ENCODE data around the gene SBF2.
"Not testable (repeated sequence)": the region's sequence is repeated elsewhere in the genome, so short reads cannot be mapped to it uniquely, and the experiment has no call there.

The SBF2 gene

DNA sequence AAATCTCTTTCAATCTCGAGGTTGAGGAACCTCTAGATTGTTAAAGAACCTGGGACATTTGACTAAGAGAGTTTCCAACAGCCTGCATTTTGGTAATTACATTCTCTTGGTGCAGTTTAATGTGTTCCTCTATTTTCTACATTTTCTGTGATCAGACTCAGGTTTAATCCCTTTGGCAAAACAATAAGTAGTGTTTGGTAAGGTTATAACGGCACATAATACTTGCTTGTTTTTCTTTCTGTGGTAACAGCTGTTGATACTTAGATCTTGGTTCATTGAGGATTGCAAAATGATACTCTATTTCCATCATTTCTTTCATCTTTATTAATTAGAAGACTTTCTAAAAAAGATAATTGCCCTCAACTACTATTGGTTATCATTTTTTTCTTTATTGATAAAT is 271.3 kb downstream of the SBF2 start:
- no peak for DNase-seq (ENCODE audit: low read depth in 4 of 4, low spot score in 1 of 4)

DNA sequence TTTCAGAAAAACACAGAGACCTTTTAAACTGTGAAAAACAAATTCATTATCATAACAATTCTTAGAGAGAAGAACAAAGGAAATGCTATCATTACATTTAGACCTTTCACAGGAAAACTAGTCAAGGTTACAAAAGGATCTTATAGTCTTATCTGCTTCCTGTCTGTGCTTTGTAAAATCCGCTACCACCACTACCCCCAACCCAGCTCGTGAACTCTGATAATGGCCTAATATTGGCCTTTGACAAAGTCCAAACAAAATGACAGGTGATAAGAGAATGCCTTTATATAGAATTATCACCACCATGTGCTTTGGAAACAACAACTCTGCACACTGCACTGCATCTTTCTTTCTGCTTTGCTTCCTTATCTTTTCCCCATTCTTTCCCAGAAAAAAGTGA is 272.5 kb downstream of the SBF2 start:
- no peak for DNase-seq (ENCODE audit: low read depth in 4 of 4, low spot score in 1 of 4)

DNA sequence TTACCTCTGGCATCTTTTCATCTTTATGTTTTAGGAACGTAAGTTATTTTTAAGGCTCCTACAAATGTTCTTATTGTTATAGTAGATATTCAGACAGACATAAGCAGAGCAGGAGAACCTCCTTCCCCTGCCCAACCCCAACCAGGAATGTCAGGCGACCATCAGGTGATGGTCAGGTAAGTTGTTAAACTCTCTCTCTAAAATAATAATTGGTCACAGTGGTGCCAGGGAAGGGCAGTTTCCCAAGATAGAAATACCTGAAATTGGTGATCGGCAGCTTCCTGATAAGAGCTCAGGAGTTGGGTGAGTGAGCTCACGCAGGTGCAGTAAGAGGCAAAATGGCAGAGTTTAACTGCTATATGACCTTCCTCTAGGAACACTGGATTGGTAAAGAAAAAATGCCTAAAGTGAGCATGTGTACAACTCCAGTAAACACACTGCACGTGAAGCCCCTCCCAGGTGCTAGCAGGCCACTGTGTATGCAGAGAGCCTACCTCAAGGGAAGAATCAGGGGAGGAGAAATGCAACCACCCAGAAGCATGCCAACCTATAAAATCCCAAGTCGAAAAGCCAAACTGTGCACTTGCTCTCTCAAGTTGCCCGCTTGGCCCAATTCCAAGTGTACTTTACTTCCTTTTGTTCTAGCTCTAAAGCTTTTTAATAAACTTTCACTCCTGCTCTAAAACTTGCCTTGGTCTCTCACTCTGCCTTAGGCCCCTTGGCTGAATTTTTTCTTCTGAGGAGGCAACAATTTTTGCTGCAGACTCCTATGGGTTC is 273.9 kb downstream of the SBF2 start:
- DNase-seq (ENCODE audit: low read depth in 4 of 4, low spot score in 1 of 4), result no peak

DNA sequence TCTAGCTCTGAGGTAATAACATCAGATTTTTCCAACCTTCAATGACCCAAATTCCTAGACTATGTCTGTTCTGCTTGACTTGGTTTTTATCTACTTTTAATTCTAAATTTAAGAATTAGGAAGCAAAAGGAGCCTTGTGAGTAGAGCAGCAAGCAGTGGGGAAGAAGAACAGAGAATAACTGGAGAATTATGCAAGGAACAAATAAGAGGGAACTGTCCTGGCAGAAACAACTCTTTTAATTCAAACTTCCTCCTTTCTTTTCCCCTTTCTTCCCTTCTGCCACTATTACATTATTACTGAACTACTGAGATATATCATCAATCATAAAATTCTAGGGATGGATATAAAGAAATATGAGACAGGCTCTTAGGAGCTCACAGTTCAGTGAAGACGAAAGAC is 276.1 kb downstream of the SBF2 start:
- no peak for DNase-seq (ENCODE audit: low read depth in 4 of 4, low spot score in 1 of 4)

DNA sequence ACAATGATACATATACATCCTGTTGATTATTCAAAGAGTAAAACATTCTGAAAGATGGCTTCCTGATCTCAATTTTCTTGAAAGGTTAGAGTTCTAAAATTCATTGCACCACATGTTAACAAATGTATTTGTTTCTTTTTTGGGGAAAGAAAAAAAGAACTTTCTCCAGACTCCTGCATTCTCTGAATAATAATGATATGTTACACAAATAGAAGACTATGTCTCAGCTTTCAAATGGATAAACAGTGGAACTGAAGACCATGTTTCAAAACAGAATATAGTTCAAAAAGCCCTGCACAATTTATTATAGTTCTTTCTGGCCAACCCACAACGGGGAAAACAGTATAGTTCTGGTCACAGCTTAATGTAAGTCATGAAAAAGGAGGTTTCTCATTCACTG is 277.0 kb downstream of the SBF2 start:
- no peak for DNase-seq (ENCODE audit: low read depth in 4 of 4, low spot score in 1 of 4)

DNA sequence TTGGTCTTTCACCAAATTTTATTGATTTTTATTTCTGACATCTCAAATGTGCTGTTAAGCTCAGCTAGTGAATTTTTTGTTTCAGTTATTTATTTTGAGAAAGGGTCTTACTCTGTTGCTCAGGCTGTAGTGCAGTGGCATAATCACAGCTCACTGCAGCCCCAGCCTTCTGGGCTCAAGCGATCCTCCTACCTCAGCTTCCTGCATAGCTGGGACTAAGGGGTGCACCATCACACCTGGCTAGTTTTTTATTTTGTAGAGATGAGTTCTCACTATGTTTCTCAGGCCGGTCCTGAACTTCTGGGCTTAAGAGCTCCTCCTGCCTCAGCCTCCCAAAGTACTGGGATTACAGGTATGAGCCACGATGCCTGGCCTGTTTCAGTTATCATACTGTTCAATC is 282.0 kb downstream of the SBF2 start:
- no peak for DNase-seq (ENCODE audit: low read depth in 4 of 4, low spot score in 1 of 4)

DNA sequence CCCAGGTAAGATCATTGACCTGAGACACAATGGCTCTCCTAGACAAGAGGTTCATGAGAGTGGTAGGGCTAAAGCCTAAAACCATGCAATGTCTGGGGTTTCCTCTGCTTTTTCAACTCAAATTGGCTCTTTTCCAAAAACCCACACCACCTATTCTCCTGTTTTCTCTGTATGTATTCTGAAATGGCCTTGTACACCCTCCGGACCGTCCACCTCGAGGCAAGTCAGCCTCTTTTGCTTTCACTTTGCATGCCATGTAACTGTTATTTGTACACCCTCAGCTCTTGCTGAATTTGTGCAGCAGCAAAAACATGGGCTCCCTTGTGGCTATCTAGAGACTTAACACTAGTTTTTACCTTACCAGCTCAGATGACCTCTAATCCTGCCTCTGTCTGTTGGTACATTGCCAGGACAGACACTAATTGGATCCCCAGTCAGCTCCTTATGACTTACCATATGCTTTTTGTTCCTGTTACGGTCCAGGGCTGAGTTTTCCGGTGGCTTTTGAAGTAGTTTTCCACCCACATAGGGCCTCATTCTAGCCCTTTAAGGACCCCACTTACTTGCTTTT is 288.0 kb downstream of the SBF2 start:
- no peak for DNase-seq (ENCODE audit: low read depth in 4 of 4, low spot score in 1 of 4)

DNA sequence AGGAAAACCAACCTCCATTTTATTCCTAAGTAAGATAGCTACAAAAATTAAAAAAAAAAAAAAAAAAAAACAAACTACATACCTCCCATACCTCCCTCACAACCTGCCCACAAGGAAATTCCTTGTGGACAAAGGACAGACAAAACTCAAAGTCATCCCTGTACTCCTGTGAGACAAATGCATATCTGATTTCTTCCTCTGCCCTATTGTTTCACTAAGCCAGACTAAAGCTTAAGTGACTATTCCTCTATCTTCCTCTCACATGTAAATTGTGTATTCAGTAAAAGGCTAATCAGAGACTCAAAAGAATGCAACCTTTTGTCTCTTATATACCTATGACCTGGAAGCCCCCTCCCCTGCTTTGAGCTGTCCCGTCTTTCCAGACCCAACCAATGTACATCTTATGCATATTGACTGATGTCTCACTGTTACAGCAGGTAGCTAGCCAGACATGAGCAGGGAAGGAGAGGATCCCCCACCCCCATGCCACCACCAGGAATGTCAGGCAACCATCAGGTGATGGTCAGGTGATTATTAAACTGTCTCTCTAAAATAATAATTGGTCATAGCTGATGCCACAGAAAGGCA is 289.4 kb downstream of the SBF2 start:
- no peak for DNase-seq (ENCODE audit: low read depth in 4 of 4, low spot score in 1 of 4)

DNA sequence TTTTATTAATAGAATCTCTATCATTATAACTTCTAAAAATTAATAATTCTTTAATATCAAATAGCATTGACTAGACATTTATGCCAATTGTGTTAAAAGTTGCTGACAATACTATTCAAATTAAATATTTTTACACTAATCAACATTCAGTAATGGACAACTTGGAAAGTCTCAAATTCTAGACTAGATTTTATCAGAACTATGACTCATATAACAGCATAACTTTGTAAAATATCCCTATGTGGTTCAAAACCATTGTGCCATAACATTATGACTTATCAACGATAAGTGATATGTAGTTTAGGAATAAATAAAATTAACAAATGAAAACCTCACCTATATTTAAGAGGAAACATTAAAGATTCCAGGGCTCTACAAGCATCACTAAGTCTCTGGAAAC is 291.8 kb downstream of the SBF2 start:
- DNase-seq (ENCODE audit: low read depth in 4 of 4, low spot score in 1 of 4), result no peak

DNA sequence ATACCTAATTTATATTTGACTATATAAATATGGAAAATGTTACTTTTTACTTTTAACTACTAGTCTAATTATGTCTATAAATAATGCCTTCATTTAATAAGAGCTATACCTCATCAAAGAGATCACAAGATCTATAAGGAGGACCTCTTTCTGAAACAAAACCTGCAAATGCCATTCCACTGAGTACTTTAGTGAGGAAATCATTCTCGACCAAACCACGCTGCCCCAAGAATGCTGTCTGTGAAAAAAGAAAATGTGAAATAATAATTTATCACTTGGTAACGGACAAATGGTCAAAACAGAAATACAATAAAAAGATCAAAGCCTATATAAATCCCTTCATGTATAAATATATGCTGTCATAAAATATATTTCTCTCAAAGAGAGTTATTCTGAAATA is 301.7 kb downstream of the SBF2 start:
- no peak for DNase-seq (ENCODE audit: low read depth in 4 of 4, low spot score in 1 of 4)

DNA sequence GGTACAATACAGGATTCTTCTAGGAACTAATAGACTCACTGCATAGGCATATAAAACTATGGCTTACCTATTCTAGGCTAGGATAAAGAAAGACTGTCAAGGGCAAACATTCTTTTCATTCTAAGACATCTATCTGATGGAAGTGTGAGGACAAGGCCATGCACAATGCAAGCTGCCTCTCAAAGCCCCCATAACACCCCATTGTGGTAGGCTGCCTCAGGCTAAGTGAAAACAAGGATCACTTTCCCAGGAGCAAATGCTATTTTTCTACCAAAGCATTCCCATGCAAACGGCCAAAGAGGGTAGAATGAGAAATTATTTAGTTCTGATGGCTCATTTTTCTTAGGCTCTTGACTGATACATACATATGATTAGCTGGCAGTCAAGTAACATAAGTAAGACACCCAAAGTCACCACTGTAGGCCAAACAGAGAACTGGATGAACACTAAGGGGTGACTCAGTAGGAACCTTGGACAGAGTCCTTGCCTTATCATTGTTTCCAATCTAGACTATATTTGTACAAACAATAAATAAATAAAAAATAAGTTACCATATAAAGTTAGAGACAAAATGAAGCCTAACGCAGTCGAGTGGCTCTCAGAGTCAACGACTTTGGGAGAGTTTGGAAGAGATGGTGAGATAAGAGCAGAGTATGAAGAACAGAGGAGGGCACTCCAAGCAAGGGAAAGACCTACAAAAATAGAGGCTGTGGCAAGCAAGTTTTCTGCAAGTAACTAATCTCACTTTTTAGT is 303.6 kb downstream of the SBF2 start:
- no peak for DNase-seq (ENCODE audit: low read depth in 4 of 4, low spot score in 1 of 4)

DNA sequence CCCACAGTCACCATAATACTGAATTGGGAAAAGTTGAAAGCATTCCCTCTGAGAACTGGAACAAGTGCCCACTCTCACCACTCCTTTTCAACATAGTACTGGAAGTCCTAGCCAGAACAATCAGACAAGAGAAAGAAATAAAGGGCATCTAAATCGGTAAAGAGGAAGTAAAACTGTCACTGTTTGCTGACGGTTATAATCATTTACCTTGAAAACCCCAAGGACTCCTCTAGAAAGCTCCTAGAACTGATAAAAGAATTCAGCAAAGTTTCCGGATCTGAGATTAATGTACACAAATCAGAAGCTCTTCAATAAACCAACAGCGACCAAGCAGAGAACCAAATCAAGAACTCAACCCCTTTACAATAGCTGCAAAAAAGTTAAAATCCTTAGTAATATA is 306.7 kb downstream of the SBF2 start:
- DNase-seq (ENCODE audit: low read depth in 4 of 4, low spot score in 1 of 4), result not testable (repeated sequence)

DNA sequence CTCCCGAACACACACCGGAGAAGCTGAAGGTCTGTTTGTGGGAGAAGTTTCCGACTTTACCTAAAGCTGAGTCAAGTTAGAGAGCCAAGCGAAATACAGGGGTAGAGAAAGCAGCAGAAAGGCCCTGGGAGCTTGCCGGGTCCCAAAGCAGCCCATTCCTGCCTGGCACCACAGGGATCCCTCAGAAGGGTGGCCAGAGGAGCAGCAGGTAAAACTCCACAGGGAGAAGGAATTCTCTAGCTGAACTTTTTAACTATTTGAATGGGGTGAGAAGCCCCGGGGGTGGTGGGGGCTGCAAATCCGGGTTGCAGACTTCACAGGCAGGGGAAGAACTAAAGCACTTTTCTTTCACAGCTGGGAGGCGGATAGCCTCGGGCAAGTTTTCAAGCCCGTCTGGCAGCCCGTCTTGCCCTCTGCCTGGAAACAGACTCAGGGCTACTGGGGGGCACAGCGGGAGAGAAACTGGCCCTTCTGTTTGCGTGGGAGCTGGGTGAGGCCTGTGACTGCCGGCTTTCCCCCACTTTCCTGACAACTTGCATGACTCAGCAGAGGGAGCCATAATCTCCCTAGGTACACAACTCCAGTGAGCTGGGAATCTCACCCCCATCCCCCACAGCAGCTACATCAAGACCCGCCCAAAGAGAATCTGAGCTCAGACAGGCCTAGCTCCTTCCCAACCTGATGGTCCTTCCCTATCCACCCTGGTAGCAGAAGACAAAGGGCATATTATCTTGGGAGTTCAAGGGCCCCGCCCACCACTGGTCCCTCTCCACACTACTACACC is 311.0 kb downstream of the SBF2 start:
- DNase-seq (ENCODE audit: low read depth in 4 of 4, low spot score in 1 of 4), result no peak

DNA sequence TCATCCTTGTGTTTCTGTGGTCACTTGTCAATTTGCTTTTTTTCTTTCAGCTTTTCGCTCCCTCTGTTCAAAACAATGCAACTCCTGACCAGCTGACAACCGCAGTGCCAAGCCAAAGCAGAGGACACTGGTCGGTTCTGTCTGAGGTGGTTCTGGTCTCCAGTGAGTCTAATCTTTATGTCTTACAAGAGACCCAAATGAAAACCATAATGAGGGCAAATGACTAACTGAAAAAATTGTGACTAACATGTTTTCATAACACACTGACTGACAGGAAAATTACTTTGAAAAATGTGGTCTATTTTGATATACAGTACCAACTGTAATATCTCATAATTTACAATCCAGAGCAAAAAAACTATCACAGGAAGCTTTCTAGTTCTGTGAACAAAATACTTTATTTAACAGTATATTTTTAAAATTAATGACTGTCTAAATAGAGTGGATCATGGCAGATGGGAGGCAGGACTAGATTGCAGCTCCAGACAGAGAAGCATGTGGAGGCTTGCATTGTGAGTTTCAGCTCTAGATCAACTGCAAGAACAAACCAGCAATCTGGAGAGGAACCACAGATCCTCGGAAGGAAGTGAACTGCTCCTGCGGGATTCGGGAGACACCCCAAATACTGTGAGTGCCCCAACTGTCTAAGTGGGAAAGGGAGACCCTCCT is 311.8 kb downstream of the SBF2 start:
- DNase-seq (ENCODE audit: low read depth in 4 of 4, low spot score in 1 of 4), result no peak

DNA sequence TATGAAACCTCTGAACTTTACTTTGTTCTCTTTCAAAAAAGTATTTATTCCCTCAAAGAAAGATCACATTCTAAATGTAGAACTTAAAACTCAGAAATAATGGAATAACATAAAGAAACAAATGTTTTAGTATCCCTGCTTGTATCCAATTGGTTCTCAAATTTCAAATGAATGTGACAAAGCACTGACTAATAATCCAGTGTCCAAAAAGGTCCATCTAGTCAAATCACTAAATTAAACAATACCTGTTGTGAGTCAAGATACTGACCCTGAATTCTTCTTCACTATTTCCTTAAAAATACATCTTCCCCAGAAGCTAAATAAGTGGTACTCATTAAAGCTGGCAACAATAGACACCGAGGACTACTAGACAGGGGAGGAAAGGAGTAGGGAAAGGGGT is 313.1 kb downstream of the SBF2 start:
- no peak for DNase-seq (ENCODE audit: low read depth in 4 of 4, low spot score in 1 of 4)

DNA sequence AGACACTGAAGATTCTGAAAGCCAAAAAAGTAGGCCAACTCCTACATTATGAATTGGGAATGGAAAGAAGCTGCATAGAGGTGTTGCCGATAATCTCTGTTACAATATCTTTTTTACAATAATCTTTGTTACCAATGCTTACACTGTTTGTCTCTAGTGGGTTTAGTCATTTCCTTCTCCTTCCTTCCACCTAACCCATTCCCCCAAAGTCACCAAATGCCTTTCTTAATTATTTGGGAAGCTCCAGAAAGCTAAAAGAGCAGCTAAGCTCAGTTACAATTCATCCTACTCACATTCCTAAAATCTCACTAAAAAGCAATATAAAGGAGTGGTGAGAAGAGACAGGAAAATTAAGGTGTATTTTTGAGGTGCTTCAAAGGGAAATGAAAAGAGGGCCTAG is 316.5 kb downstream of the SBF2 start:
- DNase-seq (ENCODE audit: low read depth in 4 of 4, low spot score in 1 of 4), result no peak

DNA sequence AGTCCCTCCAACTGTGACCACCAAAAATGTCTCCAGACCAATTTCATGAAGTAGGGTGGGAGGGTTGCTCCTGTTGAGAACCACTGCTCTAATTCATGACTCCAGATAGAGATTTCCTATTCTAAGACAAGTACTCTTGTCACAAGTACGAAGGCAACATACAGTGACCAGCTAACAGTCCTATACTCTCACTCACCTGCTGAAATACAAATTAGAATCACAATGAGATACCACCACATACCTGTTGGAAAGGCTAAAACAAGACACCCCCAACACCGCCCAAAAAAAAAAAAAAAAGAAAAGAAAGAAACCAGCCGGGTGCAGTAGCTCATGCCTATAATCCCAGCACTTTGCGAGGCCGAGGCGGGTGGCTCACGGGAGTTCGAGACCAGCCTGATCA is 319.6 kb downstream of the SBF2 start:
- DNase-seq (ENCODE audit: low read depth in 4 of 4, low spot score in 1 of 4), result no peak

DNA sequence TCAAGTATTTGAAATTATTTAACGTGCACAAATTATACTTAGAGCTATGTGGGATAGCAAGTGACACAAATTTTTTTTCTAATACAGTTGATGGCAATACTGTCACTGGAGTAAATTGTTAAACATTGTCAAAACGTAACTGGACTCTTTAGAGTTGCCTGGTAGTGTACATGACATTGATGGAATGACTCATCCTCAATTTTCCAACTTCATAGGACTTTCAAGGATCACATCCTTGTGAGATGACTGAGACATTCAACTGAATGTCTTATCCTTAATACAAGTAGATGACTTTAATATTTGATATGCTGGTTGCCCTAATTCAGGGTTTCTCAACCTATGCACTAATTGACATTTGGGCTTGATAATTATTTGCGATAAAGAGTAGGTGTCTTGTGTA is 320.1 kb downstream of the SBF2 start:
- DNase-seq (ENCODE audit: low read depth in 4 of 4, low spot score in 1 of 4), result no peak

DNA sequence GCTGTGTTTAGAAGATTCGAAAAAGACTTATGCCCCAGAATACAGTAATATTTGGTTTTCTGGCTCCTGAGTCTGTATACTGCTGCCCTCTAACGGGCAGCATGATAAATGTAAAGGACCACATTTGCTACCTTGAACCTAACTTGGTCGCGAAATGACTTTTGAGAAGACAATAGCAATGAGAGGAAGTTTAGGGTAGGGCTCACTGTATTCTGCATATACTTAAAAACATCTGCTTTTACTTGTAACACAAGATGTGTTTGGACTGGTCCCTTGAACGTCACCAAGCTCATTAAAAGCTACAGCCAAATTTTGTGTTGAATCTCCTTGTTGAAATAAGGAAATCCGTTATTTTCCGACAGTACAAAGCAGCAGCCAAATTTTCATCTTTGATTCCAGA is 321.0 kb downstream of the SBF2 start:
- DNase-seq (ENCODE audit: low read depth in 4 of 4, low spot score in 1 of 4), result peak in 1 of 4 experiments; percentile 2

DNA sequence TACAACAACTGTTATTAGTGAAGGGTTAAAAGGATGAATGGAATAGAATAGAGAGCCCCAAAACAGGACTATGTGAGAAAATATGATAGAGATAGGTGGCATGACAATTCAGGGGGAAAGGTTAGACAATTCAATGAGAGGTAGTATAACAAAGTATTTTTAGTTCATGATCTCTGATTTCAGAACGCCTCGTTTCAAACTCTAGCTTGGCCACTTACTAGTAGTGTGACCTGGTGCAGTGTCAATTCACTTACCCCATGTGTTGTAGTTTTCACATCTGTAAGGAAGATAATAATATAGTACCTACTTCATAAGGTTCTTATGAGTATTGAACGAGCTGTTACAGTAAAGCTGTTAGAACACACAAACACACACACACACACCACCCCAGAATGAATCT is 322.1 kb downstream of the SBF2 start:
- DNase-seq (ENCODE audit: low read depth in 4 of 4, low spot score in 1 of 4), result no peak

DNA sequence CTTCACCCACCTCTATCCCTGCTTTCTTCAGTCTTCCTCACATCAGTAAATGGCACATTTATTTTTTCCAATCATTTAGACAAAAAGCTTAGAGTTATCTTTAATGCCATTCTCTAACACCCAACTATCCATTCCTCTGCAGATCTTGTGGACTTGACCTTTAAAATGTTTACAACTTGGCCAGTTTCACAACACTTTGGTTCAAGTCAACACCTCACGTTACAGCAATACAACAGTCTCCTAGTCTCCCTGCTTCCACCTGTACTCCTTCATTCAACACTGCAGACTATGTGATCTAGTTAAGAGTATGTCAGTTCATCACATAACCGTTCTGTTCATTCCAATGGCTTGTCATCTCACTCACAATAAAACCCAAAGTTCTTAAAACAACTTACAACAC is 325.0 kb downstream of the SBF2 start:
- DNase-seq (ENCODE audit: low read depth in 4 of 4, low spot score in 1 of 4), result no peak
